ENCODE results near the gene PLA1A. TPM values are rescaled to one million over a fixed set of nuclear protein-coding genes. Genes with fewer than 3 reads are reported as not detected.
A peak's percentile ranks its signal among the peaks of the same experiment; 100 is the strongest.
"Not testable (repeated sequence)": the region's sequence is repeated elsewhere in the genome, so short reads cannot be mapped to it uniquely, and the experiment has no call there.

Gene PLA1A
- polyA plus RNA-seq, 10 donors: 0.15 to 0.41 (median 0.25) TPM; not detected in 5

DNA sequence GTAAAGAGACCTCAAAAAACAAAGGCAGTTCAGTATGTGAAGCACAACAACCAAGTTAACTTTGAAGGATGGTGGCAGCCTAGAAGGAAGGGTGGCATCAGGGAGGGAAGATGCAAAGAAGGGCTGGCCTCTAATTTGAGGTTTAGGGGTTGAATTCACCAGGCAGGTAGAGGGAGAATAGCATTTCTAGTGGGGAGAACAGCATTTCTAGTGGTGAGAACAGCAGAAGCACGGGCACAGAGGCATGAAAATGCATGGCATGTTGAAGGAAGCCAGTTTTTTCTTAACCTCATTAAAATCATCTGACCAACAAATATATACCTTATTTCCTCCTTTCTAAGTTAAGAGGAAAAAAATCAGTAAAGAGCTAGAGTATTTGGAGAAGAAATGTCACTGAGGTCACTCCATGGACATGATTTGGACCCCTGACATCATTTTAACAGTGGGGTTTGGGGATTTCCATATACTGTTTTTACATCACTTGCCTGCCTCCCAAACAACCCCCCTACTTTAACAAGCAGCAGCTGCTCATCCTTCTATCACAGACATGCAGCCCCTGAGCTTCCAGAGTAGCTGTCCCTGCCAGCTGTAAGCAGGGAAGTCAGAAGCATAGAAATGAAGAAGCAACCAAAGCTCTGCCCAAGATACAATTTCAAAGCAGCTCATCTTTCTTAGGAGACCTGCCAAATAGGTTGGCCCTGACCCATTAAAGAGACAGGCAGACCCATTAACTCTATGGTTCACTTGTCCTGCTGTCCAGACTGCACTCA, 65.1 kb downstream of the PLA1A start:
- DNase-seq: peak; percentile 60 to 71 (median 63)

GRCh38 chr3:119663885-119664284, 66.2 kb downstream of the PLA1A start:
- no peak for DNase-seq

DNA sequence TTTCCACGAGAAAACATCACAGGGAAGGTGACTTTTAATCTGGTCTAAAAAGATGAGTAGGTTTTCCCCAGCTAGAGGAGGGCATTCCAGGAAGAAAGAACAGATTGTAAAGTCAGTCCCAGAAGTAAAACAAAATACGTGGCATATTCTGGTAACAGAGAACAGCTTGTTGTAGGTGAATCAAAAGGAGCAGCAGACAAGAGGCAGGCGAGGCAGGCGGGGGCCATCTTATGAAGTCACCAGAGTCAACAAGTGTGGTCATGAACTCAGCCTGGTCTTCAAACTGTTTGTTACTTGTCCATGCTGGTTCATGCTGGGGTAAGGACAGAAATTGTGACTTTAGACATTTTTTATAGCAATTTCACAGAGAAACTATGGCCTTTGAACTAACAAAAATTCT, 66.7 kb downstream of the PLA1A start:
- DNase-seq: no peak

- no peak for DNase-seq
These were observed 67.2 kb downstream of the PLA1A start for GRCh38 chr3:119664850-119665379.

GRCh38 chr3:119665954-119666559, 68.4 kb downstream of the PLA1A start:
- no peak for DNase-seq

DNA sequence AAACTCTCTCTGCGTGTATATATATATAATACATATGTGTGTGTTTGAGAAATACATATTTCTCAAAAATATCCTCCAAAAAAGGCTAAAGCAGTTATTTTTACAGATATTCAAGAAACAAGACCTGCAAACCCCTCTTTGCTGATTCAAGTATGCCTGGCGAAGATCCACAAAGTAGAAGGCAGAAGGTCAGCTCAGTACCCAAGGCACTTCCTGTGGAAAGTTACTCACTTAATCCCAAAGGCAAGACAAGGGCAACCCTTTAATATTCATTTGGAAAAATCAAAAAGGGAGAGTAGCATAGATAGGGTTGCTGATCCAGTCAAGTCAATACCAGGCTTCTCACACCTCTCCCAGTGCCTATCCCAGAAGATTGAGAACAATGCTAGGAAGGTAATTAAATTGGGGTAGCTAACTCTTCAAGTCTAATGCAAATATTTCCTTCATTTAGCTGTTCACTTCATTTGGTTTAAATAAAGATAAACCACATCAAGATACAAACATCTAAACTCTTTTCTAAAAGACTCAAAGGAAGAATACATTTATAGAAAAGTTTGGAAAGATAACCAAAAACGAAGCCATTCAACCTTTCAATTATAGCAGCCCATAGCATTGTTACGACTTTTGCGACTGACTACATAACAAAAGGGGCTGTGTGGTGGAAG, 72.4 kb downstream of the PLA1A start:
- DNase-seq: no peak

GRCh38 chr3:119672776-119673175, 75.1 kb downstream of the PLA1A start:
- DNase-seq: no peak

- no peak for DNase-seq
These were observed 76.2 kb downstream of the PLA1A start for GRCh38 chr3:119673875-119674274.

- no peak for DNase-seq
These were observed 77.6 kb downstream of the PLA1A start for GRCh38 chr3:119675188-119675874.

GRCh38 chr3:119676020-119676419, 78.3 kb downstream of the PLA1A start:
- no peak for DNase-seq

- peak; percentile 95 to 97 (median 96) for DNase-seq
These were observed 79.3 kb downstream of the PLA1A start, which contains the start of gene COX17 for GRCh38 chr3:119676771-119677640. Gene COX17, minus strand, starts transcription at chr3:119677406. Its CDS starts 96 bp downstream, at chr3:119677310.

DNA sequence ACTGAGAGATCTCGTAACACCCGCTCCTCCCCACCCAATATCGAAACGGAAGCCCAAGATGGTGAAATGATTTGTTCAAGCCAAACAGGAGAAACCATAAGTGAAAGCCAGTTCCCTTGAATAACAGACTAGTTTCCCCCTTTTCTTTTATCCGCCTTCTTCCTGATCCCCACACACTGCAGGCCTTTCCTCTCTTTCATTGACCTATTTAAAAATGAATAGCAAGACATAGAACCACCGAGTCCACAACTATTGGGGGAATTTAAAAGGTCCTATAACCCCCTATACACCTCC, 79.9 kb downstream of the PLA1A start:
- no peak for DNase-seq

DNA sequence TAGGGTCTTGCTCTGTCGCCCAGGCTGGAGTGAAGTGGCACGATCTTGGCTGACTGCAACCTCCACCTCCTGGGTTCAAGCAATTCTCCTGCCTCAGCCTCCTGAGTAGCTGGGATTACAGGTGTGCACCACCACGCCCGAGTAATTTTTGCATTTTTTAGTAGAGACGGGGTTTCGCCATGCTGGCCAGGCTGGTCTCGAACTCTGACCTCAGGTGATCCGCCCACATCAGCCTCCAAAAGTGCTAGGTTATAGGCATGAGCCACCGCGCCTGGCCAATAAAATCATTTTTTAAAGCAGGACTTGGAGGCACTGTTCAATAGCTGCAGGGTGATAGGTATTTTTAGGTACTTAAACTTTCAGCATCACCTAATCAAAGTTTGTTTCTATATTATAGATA, 80.5 kb downstream of the PLA1A start:
- not testable (repeated sequence) for DNase-seq

Other genes with a start within 250 kb of the PLA1A start
- 10 to 100 TPM; 36.9 to 52.8 (median 43.3) TPM for gene TMEM39A, start 134.3 kb upstream of the PLA1A start, polyA plus RNA-seq (ENCODE audit: insufficient read length in 10 of 10)
- gene POGLUT1, start 128.9 kb upstream of the PLA1A start, polyA plus RNA-seq (ENCODE audit: insufficient read length in 10 of 10): 10 to 100 TPM in 8 of 10 donors, 1 to 10 TPM in 2; 9.6 to 16.5 (median 12.7) TPM
- gene TIMMDC1, start 99.3 kb upstream of the PLA1A start, polyA plus RNA-seq (ENCODE audit: insufficient read length in 10 of 10): 10 to 100 TPM; 66.7 to 84.0 (median 74.9) TPM
- under 1 TPM in 6 of 10 donors, not detected in 4; 0.08 to 0.58 (median 0.15) TPM for gene CD80, start 38.3 kb upstream of the PLA1A start, polyA plus RNA-seq (ENCODE audit: insufficient read length in 10 of 10)
- gene ADPRH, start 18.4 kb upstream of the PLA1A start, polyA plus RNA-seq (ENCODE audit: insufficient read length in 10 of 10): 1 to 10 TPM; 5.6 to 10.0 (median 8.2) TPM
- gene POPDC2, start 62.7 kb downstream of the PLA1A start, polyA plus RNA-seq (ENCODE audit: insufficient read length in 10 of 10): 10 to 100 TPM in 9 of 10 donors, 1 to 10 TPM in 1; 4.1 to 36.1 (median 25.3) TPM
- gene COX17, start 79.5 kb downstream of the PLA1A start, polyA plus RNA-seq (ENCODE audit: insufficient read length in 10 of 10): 10 to 100 TPM; 57.7 to 77.9 (median 68.0) TPM
- gene CFAP91, start 105.1 kb downstream of the PLA1A start, polyA plus RNA-seq (ENCODE audit: insufficient read length in 10 of 10): under 1 TPM; 0.27 to 0.98 (median 0.64) TPM
- under 1 TPM; 0.12 to 0.42 (median 0.28) TPM for gene NR1I2, start 184.2 kb downstream of the PLA1A start, polyA plus RNA-seq (ENCODE audit: insufficient read length in 10 of 10)